Stimulated activated memory B cell treated with anti-CD40 and anti-IgM and Interleukin-4, amounts not matched to agents 10 μg/mL and 1 μg/mL and 100 μg/mL, for 72 hours (primary cell): Measurements from ENCODE around the gene NEUROD2.

ENCODE experiments used
- ATAC-seq: fragments of 150-1000 bp; cut with Tn5 transposase; 2 replicates; pipeline ENCODE4 v1.10.0; 2021
- H3K27ac Mint-ChIP-seq: one replicate; pipeline ENCODE4 v1.8.0; 2022; ENCODE audit warnings: mild to moderate bottlenecking, mixed read lengths
- H3K27me3 Mint-ChIP-seq: one replicate; pipeline ENCODE4 v1.8.0; 2022; ENCODE audit warnings: mixed read lengths
- H3K36me3 Mint-ChIP-seq: one replicate; pipeline ENCODE4 v1.8.0; 2022; ENCODE audit warnings: mixed read lengths
- H3K4me1 Mint-ChIP-seq: one replicate; pipeline ENCODE4 v1.8.0; 2022; ENCODE audit warnings: mixed read lengths
- H3K4me3 Mint-ChIP-seq: one replicate; pipeline ENCODE4 v1.8.0; 2022; ENCODE audit warnings: mild to moderate bottlenecking, moderate library complexity, mixed read lengths
- H3K9me3 Mint-ChIP-seq: one replicate; pipeline ENCODE4 v1.8.0; 2022; ENCODE audit warnings: mixed read lengths

Gene NEUROD2

GRCh38 chr17:39627712-39628516 is 20.2 kb upstream of the NEUROD2 start:
- Mint-ChIP-seq H3K4me3 (no peak overlapping the region), H3K27me3 (peaks cover 67% of the 10 kb centered on the region), H3K36me3 (no peaks in the 10 kb centered on the region), H3K27ac (no peak overlapping the region), H3K9me3 (no peaks in the 10 kb centered on the region), H3K4me1 (peaks cover 21% of the 10 kb centered on the region)
- ATAC-seq: no peak

DNA sequence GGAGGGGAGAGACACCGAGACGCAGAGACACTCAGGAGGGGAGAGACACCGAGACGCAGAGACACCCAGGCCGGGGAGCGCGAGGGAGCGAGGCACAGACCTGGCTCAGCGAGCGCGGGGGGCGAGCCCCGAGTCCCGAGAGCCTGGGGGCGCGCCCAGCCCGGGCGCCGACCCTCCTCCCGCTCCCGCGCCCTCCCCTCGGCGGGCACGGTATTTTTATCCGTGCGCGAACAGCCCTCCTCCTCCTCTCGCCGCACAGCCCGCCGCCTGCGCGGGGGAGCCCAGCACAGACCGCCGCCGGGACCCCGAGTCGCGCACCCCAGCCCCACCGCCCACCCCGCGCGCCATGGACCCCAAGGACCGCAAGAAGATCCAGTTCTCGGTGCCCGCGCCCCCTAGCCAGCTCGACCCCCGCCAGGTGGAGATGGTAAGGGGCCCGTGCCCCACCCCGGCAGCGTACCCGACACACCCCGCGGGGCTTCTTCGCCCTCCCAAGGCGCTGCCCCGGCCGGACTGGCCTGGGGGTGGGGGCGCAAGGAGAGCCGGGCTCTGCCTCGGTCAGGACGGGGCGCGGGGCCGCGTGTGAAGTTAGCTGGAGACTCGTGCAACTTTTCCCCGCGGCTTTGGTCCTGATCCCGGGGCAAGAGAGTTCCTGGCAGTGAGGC is 19.5 kb upstream of the NEUROD2 start:
- Mint-ChIP-seq H3K27ac (no peak overlapping the region), H3K27me3 (peaks cover 65% of the 10 kb centered on the region), H3K36me3 (no peaks in the 10 kb centered on the region), H3K4me3 (peak overlapping the region; percentile 68), H3K9me3 (no peaks in the 10 kb centered on the region), H3K4me1 (peaks cover 28% of the 10 kb centered on the region)
- ATAC-seq: no peak

GRCh38 chr17:39626171-39627046 is 18.7 kb upstream of the NEUROD2 start, which contains the start of gene PPP1R1B:
PPP1R1B (plus strand) TSS chr17:39626952; CDS start chr17:39627393, 441 bp downstream.
- ATAC-seq: no peak
- Mint-ChIP-seq H3K27ac (no peak within 1 kb of the TSS), H3K27me3 (peaks cover 57% of the 10 kb centered on the region), H3K9me3 (no peaks in the 10 kb centered on the region), H3K36me3 (no peaks in the 10 kb centered on the region), H3K4me3 (peak within 1 kb of the TSS; percentile 68), H3K4me1 (peaks cover 35% of the 10 kb centered on the region)

- Mint-ChIP-seq H3K4me3 (no peak overlapping the region), H3K27me3 (peaks cover 46% of the 10 kb centered on the region), H3K9me3 (no peaks in the 10 kb centered on the region), H3K36me3 (no peaks in the 10 kb centered on the region), H3K27ac (no peak overlapping the region), H3K4me1 (peaks cover 35% of the 10 kb centered on the region)
- no peak for ATAC-seq
Measured at GRCh38 chr17:39625198-39625785, 17.6 kb upstream of the NEUROD2 start.

GRCh38 chr17:39624313-39624712 is 16.6 kb upstream of the NEUROD2 start:
- peaks cover 35% of the 10 kb centered on the region for H3K4me1 Mint-ChIP-seq
- no peaks in the 10 kb centered on the region for H3K36me3 Mint-ChIP-seq
- no peak for ATAC-seq
- H3K27ac Mint-ChIP-seq: no peak overlapping the region
- H3K4me3 Mint-ChIP-seq: no peak overlapping the region
- H3K9me3 Mint-ChIP-seq: no peaks in the 10 kb centered on the region
- peaks cover 46% of the 10 kb centered on the region for H3K27me3 Mint-ChIP-seq

- peak overlapping the region; percentile 32 for H3K4me3 Mint-ChIP-seq
- H3K27ac Mint-ChIP-seq: peak overlapping the region; percentile 25
Measured at GRCh38 chr17:39623356-39623950, 15.7 kb upstream of the NEUROD2 start.

DNA sequence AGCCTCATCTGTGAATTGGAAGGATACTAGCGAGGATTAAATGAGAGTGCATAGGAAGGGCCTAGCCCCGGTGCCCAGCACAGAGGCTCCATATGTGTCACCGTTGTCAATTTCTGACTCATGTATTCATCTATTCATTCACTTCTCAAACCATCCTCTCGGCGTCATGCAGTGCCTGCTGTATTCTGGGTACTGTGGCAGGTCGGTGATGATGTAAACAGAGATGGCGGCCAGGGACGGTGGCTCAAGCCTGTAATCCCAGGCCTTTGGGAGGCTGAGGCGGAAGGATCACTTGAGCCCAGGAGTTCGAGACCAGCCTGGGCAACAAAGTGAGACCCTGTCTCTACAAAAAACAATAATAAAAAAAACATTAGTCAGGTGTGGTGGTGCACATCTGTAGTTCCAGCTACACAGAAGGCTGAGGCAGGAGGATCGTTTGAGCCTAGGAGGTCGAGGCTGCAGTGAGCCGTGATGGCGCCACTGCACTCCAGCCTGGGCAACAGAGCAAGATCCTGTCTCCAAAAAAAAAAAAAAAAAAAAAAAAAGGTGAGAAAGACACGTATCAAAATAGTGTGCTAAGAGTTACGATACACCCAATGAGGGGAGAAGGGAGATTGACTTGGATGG is 14.8 kb upstream of the NEUROD2 start:
- no peaks in the 10 kb centered on the region for H3K9me3 Mint-ChIP-seq
- H3K27me3 Mint-ChIP-seq: peaks cover 29% of the 10 kb centered on the region
- no peaks in the 10 kb centered on the region for H3K36me3 Mint-ChIP-seq
- H3K27ac Mint-ChIP-seq: peak overlapping the region; percentile 85
- ATAC-seq: peak; percentile 70
- H3K4me1 Mint-ChIP-seq: peaks cover 45% of the 10 kb centered on the region
- H3K4me3 Mint-ChIP-seq: peak overlapping the region; percentile 77

More at GRCh38 chr17:39623356-39623950, 15.7 kb upstream of the NEUROD2 start:
- Mint-ChIP-seq H3K36me3 (no peaks in the 10 kb centered on the region), H3K9me3 (no peaks in the 10 kb centered on the region), H3K27me3 (peaks cover 38% of the 10 kb centered on the region), H3K4me1 (peaks cover 41% of the 10 kb centered on the region)
- ATAC-seq: peak; percentile 63

GRCh38 chr17:39621523-39622379 is 14.0 kb upstream of the NEUROD2 start:
- H3K4me1 Mint-ChIP-seq: peaks cover 49% of the 10 kb centered on the region
- H3K4me3 Mint-ChIP-seq: peak overlapping the region; percentile 77
- H3K27me3 Mint-ChIP-seq: peaks cover 23% of the 10 kb centered on the region
- peak; percentile 83 for ATAC-seq
- no peaks in the 10 kb centered on the region for H3K36me3 Mint-ChIP-seq
- no peaks in the 10 kb centered on the region for H3K9me3 Mint-ChIP-seq
- H3K27ac Mint-ChIP-seq: peak overlapping the region; percentile 85

GRCh38 chr17:39619786-39620101 is 12.0 kb upstream of the NEUROD2 start:
- Mint-ChIP-seq H3K9me3 (no peaks in the 10 kb centered on the region), H3K4me3 (no peak overlapping the region), H3K27me3 (peaks cover 14% of the 10 kb centered on the region)

GRCh38 chr17:39618956-39619785 is 11.5 kb upstream of the NEUROD2 start:
- no peaks in the 10 kb centered on the region for H3K36me3 Mint-ChIP-seq
- peaks cover 16% of the 10 kb centered on the region for H3K27me3 Mint-ChIP-seq
- H3K27ac Mint-ChIP-seq: no peak overlapping the region
- ATAC-seq: no peak
- H3K4me1 Mint-ChIP-seq: peaks cover 51% of the 10 kb centered on the region
- no peaks in the 10 kb centered on the region for H3K9me3 Mint-ChIP-seq
- no peak overlapping the region for H3K4me3 Mint-ChIP-seq

More at GRCh38 chr17:39619786-39620101, 12.0 kb upstream of the NEUROD2 start:
- ATAC-seq: no peak
- Mint-ChIP-seq H3K36me3 (no peaks in the 10 kb centered on the region), H3K27ac (no peak overlapping the region), H3K4me1 (peaks cover 48% of the 10 kb centered on the region)

DNA sequence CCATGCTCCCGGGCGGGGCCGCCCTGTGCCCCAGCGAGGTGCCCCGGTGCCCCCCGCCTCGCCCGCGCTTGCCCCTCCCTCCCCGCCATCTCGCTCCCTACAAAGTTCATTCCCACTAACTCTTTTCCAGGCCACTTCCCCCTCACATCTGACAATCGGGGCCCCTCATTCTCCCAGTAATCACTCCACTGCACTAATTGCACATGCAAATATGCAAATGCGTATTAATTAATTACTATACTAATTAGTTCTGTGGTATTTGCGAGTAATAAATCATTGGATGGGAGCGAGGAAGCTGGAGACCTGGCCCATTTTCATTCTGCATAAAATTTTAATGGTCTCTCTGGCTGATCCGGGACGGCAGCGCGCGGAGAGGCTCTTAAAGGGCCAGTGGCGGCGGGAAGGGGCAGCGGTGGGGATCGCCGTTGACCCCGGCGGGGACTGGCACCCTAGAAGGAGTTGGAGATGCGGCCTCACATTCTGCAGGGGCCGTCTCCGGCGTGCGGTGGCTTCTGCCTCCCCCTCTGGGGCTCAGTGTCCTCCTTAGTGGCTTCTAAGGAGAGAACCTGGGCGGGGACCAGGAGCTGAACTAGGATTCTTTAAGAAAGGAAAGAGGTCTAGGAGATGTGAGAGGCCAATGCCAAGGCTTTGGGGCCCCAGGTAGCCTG is 10.7 kb upstream of the NEUROD2 start:
- Mint-ChIP-seq H3K4me1 (peaks cover 47% of the 10 kb centered on the region), H3K27me3 (peaks cover 24% of the 10 kb centered on the region), H3K9me3 (no peaks in the 10 kb centered on the region), H3K4me3 (peak overlapping the region; percentile 85), H3K27ac (peak overlapping the region; percentile 81), H3K36me3 (no peaks in the 10 kb centered on the region)
- ATAC-seq: no peak

GRCh38 chr17:39617446-39618245 is 9.9 kb upstream of the NEUROD2 start:
- peak overlapping the region; percentile 81 for H3K27ac Mint-ChIP-seq
- H3K9me3 Mint-ChIP-seq: no peaks in the 10 kb centered on the region
- H3K27me3 Mint-ChIP-seq: peaks cover 32% of the 10 kb centered on the region
- H3K36me3 Mint-ChIP-seq: no peaks in the 10 kb centered on the region
- peak; percentile 64 for ATAC-seq
- H3K4me3 Mint-ChIP-seq: peak overlapping the region; percentile 85
- peaks cover 40% of the 10 kb centered on the region for H3K4me1 Mint-ChIP-seq
